HepG2 (cell line): ENCODE results near the gene GADD45A.

ENCODE experiments used
- ETV6 ChIP-seq: sonication (generic); formaldehyde crosslinking; conservative IDR thresholded peaks from 2 replicates; pipeline ENCODE4 v1.4.0; 2020; ENCODE audit warnings: missing genetic modification reagents
- HOXA7 ChIP-seq: sonication (generic); formaldehyde crosslinking; IDR thresholded peaks from 2 replicates; pipeline ENCODE4 v1.8.1; 2022; ENCODE audit warnings: mild to moderate bottlenecking, missing genetic modification reagents, moderate library complexity
- KLF13 ChIP-seq: sonication (generic); formaldehyde crosslinking; IDR thresholded peaks from 2 replicates; pipeline ENCODE4 v1.4.0; 2020; ENCODE audit warnings: mild to moderate bottlenecking, missing genetic modification reagents
- MAFK ChIP-seq, 2 experiments: IDR thresholded peaks in 1 of 2; conservative IDR thresholded peaks in 1 of 2; 2 replicates each; pipeline ENCODE4 v1.6.1; 2011; ENCODE audit warnings: improper control_type of control experiment in 2 of 2, low read length in 2 of 2
- NKX3-1 ChIP-seq: sonication (generic); formaldehyde crosslinking; IDR thresholded peaks from 2 replicates; pipeline ENCODE4 v1.5.0; 2020; ENCODE audit warnings: missing genetic modification reagents
- ZNF407 ChIP-seq: sonication (generic); formaldehyde crosslinking; IDR thresholded peaks from one replicate; pipeline ENCODE4 v1.5.1; 2020; ENCODE audit warnings: mild to moderate bottlenecking, missing genetic modification reagents; ENCODE audit errors: not compliant biosample characterization
- TF ChIP-seq, protein P1 (sequence below): sonication (generic); formaldehyde crosslinking; IDR thresholded peaks from 2 replicates; pipeline ENCODE4 v1.4.0; 2020; ENCODE audit warnings: missing genetic modification reagents

- TF ChIP-seq, protein P1, sequence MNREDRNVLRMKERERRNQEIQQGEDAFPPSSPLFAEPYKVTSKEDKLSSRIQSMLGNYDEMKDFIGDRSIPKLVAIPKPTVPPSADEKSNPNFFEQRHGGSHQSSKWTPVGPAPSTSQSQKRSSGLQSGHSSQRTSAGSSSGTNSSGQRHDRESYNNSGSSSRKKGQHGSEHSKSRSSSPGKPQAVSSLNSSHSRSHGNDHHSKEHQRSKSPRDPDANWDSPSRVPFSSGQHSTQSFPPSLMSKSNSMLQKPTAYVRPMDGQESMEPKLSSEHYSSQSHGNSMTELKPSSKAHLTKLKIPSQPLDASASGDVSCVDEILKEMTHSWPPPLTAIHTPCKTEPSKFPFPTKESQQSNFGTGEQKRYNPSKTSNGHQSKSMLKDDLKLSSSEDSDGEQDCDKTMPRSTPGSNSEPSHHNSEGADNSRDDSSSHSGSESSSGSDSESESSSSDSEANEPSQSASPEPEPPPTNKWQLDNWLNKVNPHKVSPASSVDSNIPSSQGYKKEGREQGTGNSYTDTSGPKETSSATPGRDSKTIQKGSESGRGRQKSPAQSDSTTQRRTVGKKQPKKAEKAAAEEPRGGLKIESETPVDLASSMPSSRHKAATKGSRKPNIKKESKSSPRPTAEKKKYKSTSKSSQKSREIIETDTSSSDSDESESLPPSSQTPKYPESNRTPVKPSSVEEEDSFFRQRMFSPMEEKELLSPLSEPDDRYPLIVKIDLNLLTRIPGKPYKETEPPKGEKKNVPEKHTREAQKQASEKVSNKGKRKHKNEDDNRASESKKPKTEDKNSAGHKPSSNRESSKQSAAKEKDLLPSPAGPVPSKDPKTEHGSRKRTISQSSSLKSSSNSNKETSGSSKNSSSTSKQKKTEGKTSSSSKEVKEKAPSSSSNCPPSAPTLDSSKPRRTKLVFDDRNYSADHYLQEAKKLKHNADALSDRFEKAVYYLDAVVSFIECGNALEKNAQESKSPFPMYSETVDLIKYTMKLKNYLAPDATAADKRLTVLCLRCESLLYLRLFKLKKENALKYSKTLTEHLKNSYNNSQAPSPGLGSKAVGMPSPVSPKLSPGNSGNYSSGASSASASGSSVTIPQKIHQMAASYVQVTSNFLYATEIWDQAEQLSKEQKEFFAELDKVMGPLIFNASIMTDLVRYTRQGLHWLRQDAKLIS (CRISPR knock-in tag): no peak
- TF ChIP-seq MAFK (conservative IDR thresholded peaks at IDR 0.05 in 1 of 2, IDR thresholded peaks at IDR 0.05 in 1 of 2; ENCODE audit: low read length in 2 of 2) (no peak), ZNF407 (CRISPR knock-in tag) (no peak), HOXA7 (CRISPR knock-in tag) (no peak), KLF13 (CRISPR knock-in tag) (no peak), ETV6 (CRISPR knock-in tag) (no peak), NKX3-1 (CRISPR knock-in tag) (no peak)
Observed at GRCh38 chr1:67662884-67663283, 22.1 kb upstream of the GADD45A start.
